ENCODE data around the gene MCHR1.
"Not testable (repeated sequence)": the region's sequence is repeated elsewhere in the genome, so short reads cannot be mapped to it uniquely, and the experiment has no call there.

Gene MCHR1

DNA sequence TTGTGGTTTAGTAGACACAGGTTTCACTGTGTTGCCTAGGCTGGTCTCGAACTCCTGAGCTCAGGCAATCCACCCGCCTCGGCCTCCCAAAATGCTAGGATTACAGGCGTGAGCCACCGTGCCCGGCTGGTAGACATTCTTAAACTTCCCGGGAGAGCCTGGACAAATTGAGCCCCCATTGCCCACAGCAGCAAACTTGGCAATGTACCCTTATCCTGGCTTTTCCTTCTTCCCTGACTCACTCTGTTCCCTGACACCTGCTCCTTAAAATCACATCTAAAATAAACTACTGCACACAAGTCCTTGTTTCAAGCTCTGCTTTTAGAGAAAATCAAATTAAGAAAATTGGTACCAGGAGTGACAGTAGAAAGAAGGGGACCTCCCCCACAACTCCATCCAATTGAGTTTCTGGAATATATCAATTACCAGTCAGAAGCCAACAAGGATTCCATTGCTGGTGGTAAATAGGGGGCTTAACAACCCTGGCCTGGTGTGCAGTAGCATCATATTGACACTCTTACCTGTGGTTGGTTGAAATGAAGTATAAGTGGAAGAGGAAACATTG, 7.4 kb upstream of the MCHR1 start:
- peak overlapping the region; percentile 26 for H3K27ac Mint-ChIP-seq

DNA sequence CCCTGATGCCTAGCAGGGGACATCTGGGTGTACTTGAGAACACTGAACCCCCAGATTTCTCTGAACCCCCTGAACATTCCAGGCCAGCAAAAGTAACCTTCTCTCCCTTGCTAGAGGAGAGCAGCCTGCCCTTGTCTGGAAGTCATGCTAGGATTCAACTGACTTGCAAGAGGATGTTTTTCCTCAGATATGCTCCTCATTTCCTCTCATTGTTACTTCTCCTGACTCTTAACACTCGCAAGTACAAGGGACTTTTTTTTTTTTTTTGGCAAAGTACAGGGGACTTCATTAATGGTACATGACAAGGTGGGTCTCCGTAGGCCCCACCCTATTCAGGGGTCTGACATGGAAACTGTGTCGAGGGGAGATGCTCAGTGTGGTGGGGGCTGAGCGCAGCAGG, 6.3 kb upstream of the MCHR1 start:
- Mint-ChIP-seq H3K9me3 (no peaks in the 10 kb centered on the region), H3K4me1 (peaks cover 23% of the 10 kb centered on the region), H3K27ac (peak overlapping the region; percentile 50), H3K36me3 (peaks cover 5% of the 10 kb centered on the region), H3K4me3 (no peak overlapping the region)
- no peak for ATAC-seq
- DNase-seq (ENCODE audit: low spot score in 2 of 2), result no peak

More for the DNA sequence above, 7.4 kb upstream of the MCHR1 start:
- H3K4me1 Mint-ChIP-seq, result peaks cover 27% of the 10 kb centered on the region
- no peaks in the 10 kb centered on the region for H3K9me3 Mint-ChIP-seq
- no peak overlapping the region for H3K4me3 Mint-ChIP-seq
- ATAC-seq (no peak), DNase-seq (ENCODE audit: low spot score in 2 of 2) (no peak)
- H3K36me3 Mint-ChIP-seq, result peaks cover 5% of the 10 kb centered on the region

GRCh38 chr22:40674274-40674673, 5.0 kb upstream of the MCHR1 start:
- Mint-ChIP-seq H3K27ac (no peak overlapping the region), H3K4me1 (peaks cover 10% of the 10 kb centered on the region), H3K4me3 (no peak overlapping the region), H3K9me3 (no peaks in the 10 kb centered on the region), H3K36me3 (no peaks in the 10 kb centered on the region)
- no peak for ATAC-seq
- no peak for DNase-seq (ENCODE audit: low spot score in 2 of 2)

GRCh38 chr22:40676166-40676565, 3.1 kb upstream of the MCHR1 start:
- H3K4me1 Mint-ChIP-seq, result peaks cover 12% of the 10 kb centered on the region
- not testable (repeated sequence) for DNase-seq (ENCODE audit: low spot score in 2 of 2); H3K4me3 Mint-ChIP-seq; H3K36me3 Mint-ChIP-seq; ATAC-seq; H3K9me3 Mint-ChIP-seq
- H3K27ac Mint-ChIP-seq, result peak overlapping the region; percentile 63

DNA sequence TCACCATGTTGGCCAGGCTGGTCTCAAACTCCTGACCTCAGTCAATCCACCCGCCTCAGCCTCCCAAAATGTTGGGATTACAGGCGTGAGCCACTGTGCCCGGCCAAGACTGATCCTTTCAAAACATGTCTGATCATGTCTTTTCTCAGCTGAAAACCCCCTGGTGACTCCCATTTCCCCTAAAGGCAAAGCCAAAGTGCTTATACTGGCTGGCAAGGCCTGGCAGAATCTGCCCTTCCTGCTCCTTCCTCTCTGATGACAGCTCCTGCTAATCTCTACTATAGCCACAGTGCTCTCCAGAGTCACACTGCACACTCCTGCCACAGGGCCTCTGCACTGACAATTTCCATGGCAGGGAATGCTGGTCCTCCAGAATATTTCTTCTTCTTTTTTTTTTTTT, 2.6 kb upstream of the MCHR1 start:
- no peaks in the 10 kb centered on the region for H3K36me3 Mint-ChIP-seq
- ATAC-seq, result no peak
- H3K4me3 Mint-ChIP-seq, result no peak overlapping the region
- peak overlapping the region; percentile 63 for H3K27ac Mint-ChIP-seq
- H3K9me3 Mint-ChIP-seq, result no peaks in the 10 kb centered on the region
- H3K4me1 Mint-ChIP-seq, result peaks cover 17% of the 10 kb centered on the region
- DNase-seq (ENCODE audit: low spot score in 2 of 2), result no peak

GRCh38 chr22:40678493-40679248, 613 bp upstream of the MCHR1 start:
- no peak for DNase-seq (ENCODE audit: low spot score in 2 of 2)
- H3K36me3 Mint-ChIP-seq, result no peaks in the 10 kb centered on the region
- ATAC-seq, result no peak
- H3K27ac Mint-ChIP-seq, result peak overlapping the region; percentile 69
- no peaks in the 10 kb centered on the region for H3K9me3 Mint-ChIP-seq
- peaks cover 35% of the 10 kb centered on the region for H3K4me1 Mint-ChIP-seq
- H3K4me3 Mint-ChIP-seq, result no peak overlapping the region

DNA sequence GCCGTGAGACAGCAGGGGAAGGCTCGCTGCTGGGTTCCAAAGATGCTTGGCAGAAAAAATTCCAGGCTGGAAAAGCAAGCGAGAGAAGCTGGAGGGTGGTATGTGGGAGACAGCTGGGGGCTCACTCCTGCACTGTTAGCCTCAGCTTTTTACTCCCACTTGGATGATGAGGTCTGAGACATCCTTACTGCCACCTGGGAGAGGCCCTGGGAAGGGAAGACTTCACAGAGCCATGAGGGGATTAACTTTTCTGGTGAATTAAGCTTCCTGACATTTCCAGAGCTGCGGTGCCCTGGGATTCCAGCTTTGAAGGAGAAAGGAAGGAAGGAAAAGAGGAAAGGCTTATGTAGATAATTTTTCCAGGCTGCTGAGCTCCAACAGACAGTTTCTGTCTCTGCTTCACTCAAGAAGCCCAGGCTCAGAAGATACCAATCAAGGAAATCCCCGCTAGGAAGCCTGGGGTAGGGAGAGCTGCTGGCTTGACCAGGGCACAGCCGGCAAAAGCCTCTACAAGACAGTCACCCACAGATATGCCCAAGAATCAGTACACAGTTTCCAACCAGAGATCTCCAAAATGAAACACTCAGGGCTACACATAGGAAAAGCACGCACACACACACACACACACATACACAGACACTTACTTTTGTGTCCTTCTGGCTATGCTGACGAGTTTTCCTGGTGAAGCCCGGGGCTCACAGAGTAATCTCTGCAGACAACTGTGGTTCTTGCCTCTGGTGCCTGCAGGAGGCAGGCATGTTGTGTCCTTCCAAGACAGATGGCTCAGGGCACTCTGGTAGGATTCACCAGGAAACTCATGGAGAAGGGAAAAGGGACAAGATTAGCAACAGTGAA, 907 bp downstream of the MCHR1 start:
- H3K9me3 Mint-ChIP-seq, result no peaks in the 10 kb centered on the region
- no peak overlapping the region for H3K4me3 Mint-ChIP-seq
- DNase-seq (ENCODE audit: low spot score in 2 of 2) (no peak), ATAC-seq (no peak)
- H3K4me1 Mint-ChIP-seq, result peaks cover 49% of the 10 kb centered on the region
- no peaks in the 10 kb centered on the region for H3K36me3 Mint-ChIP-seq
- H3K27ac Mint-ChIP-seq, result peak overlapping the region; percentile 69

DNA sequence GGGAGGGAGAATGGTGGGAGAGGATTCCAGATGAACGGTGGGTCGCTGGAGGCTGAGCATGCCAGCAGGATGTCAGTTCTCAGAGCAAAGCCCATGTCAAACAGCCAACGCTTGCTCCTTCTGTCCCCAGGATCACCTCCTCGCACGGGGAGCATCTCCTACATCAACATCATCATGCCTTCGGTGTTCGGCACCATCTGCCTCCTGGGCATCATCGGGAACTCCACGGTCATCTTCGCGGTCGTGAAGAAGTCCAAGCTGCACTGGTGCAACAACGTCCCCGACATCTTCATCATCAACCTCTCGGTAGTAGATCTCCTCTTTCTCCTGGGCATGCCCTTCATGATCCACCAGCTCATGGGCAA, 1.5 kb downstream of the MCHR1 start:
- Mint-ChIP-seq H3K4me3 (no peak overlapping the region), H3K4me1 (peaks cover 53% of the 10 kb centered on the region), H3K27ac (no peak overlapping the region), H3K9me3 (no peaks in the 10 kb centered on the region), H3K36me3 (no peaks in the 10 kb centered on the region)
- ATAC-seq (no peak), DNase-seq (ENCODE audit: low spot score in 2 of 2) (no peak)

DNA sequence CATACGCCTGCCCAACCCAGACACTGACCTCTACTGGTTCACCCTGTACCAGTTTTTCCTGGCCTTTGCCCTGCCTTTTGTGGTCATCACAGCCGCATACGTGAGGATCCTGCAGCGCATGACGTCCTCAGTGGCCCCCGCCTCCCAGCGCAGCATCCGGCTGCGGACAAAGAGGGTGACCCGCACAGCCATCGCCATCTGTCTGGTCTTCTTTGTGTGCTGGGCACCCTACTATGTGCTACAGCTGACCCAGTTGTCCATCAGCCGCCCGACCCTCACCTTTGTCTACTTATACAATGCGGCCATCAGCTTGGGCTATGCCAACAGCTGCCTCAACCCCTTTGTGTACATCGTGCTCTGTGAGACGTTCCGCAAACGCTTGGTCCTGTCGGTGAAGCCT, 2.2 kb downstream of the MCHR1 start:
- H3K9me3 Mint-ChIP-seq, result no peaks in the 10 kb centered on the region
- H3K36me3 Mint-ChIP-seq, result no peaks in the 10 kb centered on the region
- peaks cover 54% of the 10 kb centered on the region for H3K4me1 Mint-ChIP-seq
- H3K27ac Mint-ChIP-seq, result peak overlapping the region; percentile 81
- no peak for ATAC-seq
- no peak for DNase-seq (ENCODE audit: low spot score in 2 of 2)
- H3K4me3 Mint-ChIP-seq, result no peak overlapping the region

DNA sequence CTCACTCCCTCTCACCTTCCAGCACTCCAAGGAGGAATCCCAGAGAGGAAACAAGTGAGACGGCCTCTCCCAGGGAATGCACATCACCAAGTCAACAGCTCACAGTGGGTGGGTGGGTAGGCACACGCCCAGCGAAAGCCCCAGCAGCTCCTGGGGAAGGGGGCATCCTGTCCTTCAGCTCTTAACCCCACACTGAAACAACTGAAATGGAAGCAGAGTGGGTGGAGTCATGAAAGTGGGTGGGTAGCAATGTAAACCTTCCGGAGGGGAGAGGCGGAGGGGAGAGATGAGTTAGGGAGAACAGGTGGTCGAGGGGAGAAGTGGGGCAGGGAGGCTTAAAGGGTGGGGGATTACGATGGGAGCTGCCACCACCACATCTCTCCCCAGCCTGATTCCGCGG, 5.4 kb downstream of the MCHR1 start:
- DNase-seq (ENCODE audit: low spot score in 2 of 2), result peak in 1 of 2 donors; percentile 55

DNA sequence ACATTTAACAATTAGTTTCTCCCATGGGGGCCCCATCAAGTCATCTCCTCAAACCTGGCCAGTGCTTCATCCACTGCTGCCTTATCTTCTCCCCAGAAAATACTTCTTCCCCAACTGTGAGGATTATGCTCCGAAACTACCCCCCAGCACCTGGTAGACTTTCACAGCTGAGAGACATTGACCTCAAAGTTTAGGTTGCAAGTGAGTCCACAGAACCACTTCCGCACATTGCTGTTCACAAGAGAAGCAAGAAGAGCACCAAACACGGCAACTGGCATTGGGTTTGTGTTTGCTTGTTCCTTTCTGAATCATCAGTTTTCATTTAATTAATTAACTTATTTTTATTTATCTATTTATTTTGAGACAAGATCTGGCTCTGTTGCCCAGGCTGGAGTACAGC, 6.1 kb downstream of the MCHR1 start:
- no peak for ATAC-seq
- H3K4me1 Mint-ChIP-seq, result peaks cover 52% of the 10 kb centered on the region
- peak overlapping the region; percentile 77 for H3K4me3 Mint-ChIP-seq
- H3K9me3 Mint-ChIP-seq, result no peaks in the 10 kb centered on the region
- H3K36me3 Mint-ChIP-seq, result no peaks in the 10 kb centered on the region
- H3K27ac Mint-ChIP-seq, result peak overlapping the region; percentile 84
- no peak for DNase-seq (ENCODE audit: low spot score in 2 of 2)

More for the DNA sequence above, 5.4 kb downstream of the MCHR1 start:
- ATAC-seq, result no peak
- no peaks in the 10 kb centered on the region for H3K36me3 Mint-ChIP-seq
- H3K4me1 Mint-ChIP-seq, result peaks cover 57% of the 10 kb centered on the region
- peak overlapping the region; percentile 77 for H3K4me3 Mint-ChIP-seq
- no peaks in the 10 kb centered on the region for H3K9me3 Mint-ChIP-seq
- peak overlapping the region; percentile 84 for H3K27ac Mint-ChIP-seq

GRCh38 chr22:40687706-40688105, 8.4 kb downstream of the MCHR1 start:
- no peak overlapping the region for H3K4me3 Mint-ChIP-seq
- no peaks in the 10 kb centered on the region for H3K9me3 Mint-ChIP-seq
- no peak overlapping the region for H3K27ac Mint-ChIP-seq
- peaks cover 32% of the 10 kb centered on the region for H3K4me1 Mint-ChIP-seq
- no peak for ATAC-seq
- DNase-seq (ENCODE audit: low spot score in 2 of 2), result no peak
- no peaks in the 10 kb centered on the region for H3K36me3 Mint-ChIP-seq

DNA sequence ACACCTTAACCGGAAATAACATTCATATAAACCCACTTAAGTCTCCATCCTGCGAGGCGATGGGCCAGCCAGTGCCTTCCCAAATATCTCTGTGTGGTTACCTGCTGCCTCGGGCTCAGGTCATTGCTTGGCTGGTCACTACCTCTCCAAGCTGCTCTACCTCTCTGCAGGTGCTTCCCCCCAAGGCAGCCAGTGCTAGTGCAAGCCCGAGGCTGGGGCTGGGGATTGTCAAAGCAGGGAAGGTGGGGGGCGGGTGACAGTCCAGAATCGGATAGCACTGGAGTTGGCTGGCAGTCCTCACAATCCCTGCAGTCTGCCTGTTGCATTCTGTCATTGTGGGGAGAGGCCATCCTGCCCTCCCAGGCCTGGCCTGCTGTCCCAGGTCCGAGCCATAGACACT, 11.1 kb downstream of the MCHR1 start:
- Mint-ChIP-seq H3K4me3 (no peak overlapping the region), H3K4me1 (peaks cover 11% of the 10 kb centered on the region), H3K9me3 (no peaks in the 10 kb centered on the region), H3K27ac (peak overlapping the region; percentile 27), H3K36me3 (no peaks in the 10 kb centered on the region)
- no peak for ATAC-seq
- DNase-seq (ENCODE audit: low spot score in 2 of 2), result no peak

- ATAC-seq (no peak), DNase-seq (ENCODE audit: low spot score in 2 of 2) (no peak)
- no peak overlapping the region for H3K27ac Mint-ChIP-seq
- peaks cover 7% of the 10 kb centered on the region for H3K4me1 Mint-ChIP-seq
- H3K4me3 Mint-ChIP-seq, result no peak overlapping the region
- H3K36me3 Mint-ChIP-seq, result no peaks in the 10 kb centered on the region
- H3K9me3 Mint-ChIP-seq, result no peaks in the 10 kb centered on the region
These were observed 12.2 kb downstream of the MCHR1 start for GRCh38 chr22:40691532-40691931.

- no peak for ATAC-seq
- no peaks in the 10 kb centered on the region for H3K9me3 Mint-ChIP-seq
These were observed 15.1 kb downstream of the MCHR1 start for GRCh38 chr22:40694411-40694810.

GRCh38 chr22:40701274-40701673, 22.0 kb downstream of the MCHR1 start:
- Mint-ChIP-seq H3K36me3 (no peaks in the 10 kb centered on the region), H3K27ac (no peak overlapping the region), H3K9me3 (no peaks in the 10 kb centered on the region), H3K4me3 (no peak overlapping the region), H3K4me1 (peaks cover 4% of the 10 kb centered on the region)
- ATAC-seq (no peak), DNase-seq (ENCODE audit: low spot score in 2 of 2) (no peak)

More at GRCh38 chr22:40694411-40694810, 15.1 kb downstream of the MCHR1 start:
- Mint-ChIP-seq H3K36me3 (no peaks in the 10 kb centered on the region), H3K4me1 (peaks cover 5% of the 10 kb centered on the region), H3K27ac (peak overlapping the region; percentile 27), H3K4me3 (no peak overlapping the region)
- DNase-seq (ENCODE audit: low spot score in 2 of 2), result no peak

Data from stimulated activated effector memory CD8-positive, alpha-beta T cell treated with anti-CD3 and anti-CD28 coated beads, Interleukin-12 subunit alpha, Interleukin-12 subunit beta, amount 100 ng/mL, for 72 hours (primary cell).